Measurements from ENCODE around the gene OR10A2.
"Not testable (repeated sequence)": the region's sequence is repeated elsewhere in the genome, so short reads cannot be mapped to it uniquely, and the experiment has no call there.

Gene OR10A2

DNA sequence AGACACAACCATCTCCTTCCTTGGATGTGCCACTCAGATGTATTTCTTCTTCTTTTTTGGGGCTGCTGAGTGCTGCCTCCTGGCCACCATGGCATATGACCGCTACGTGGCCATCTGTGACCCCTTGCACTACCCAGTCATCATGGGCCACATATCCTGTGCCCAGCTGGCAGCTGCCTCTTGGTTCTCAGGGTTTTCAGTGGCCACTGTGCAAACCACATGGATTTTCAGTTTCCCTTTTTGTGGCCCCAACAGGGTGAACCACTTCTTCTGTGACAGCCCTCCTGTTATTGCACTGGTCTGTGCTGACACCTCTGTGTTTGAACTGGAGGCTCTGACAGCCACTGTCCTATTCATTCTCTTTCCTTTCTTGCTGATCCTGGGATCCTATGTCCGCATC lies 14.1 kb downstream of the OR10A2 start:
- Histone ChIP-seq H3K27me3 (ENCODE audit: insufficient read depth, low read depth) (no peaks in the 10 kb centered on the region), H3K4me1 (ENCODE audit: low read depth, poor library complexity, severe bottlenecking) (peaks cover 7% of the 10 kb centered on the region), H3K79me2 (ENCODE audit: insufficient read depth, low read depth) (no peaks in the 10 kb centered on the region), H3K9ac (no peak overlapping the region), H3K4me3 (IDR thresholded peaks at IDR 0.05; ENCODE audit: insufficient read depth, low read depth, low read length) (no peak overlapping the region), H2AFZ (ENCODE audit: low read depth) (no peak overlapping the region), H3K36me3 (ENCODE audit: insufficient read depth) (no peaks in the 10 kb centered on the region), H3K27ac (no peak overlapping the region), H4K20me1 (ENCODE audit: insufficient read depth) (no peaks in the 10 kb centered on the region), H3K4me2 (0 out of 2 replicates have a peak overlapping the region, but pooled peaks have one; percentile 3)
- TF ChIP-seq, protein P1, sequence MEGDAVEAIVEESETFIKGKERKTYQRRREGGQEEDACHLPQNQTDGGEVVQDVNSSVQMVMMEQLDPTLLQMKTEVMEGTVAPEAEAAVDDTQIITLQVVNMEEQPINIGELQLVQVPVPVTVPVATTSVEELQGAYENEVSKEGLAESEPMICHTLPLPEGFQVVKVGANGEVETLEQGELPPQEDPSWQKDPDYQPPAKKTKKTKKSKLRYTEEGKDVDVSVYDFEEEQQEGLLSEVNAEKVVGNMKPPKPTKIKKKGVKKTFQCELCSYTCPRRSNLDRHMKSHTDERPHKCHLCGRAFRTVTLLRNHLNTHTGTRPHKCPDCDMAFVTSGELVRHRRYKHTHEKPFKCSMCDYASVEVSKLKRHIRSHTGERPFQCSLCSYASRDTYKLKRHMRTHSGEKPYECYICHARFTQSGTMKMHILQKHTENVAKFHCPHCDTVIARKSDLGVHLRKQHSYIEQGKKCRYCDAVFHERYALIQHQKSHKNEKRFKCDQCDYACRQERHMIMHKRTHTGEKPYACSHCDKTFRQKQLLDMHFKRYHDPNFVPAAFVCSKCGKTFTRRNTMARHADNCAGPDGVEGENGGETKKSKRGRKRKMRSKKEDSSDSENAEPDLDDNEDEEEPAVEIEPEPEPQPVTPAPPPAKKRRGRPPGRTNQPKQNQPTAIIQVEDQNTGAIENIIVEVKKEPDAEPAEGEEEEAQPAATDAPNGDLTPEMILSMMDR (conservative IDR thresholded peaks at IDR 0.05; ENCODE audit: low read depth, low read length), result no peak

DNA sequence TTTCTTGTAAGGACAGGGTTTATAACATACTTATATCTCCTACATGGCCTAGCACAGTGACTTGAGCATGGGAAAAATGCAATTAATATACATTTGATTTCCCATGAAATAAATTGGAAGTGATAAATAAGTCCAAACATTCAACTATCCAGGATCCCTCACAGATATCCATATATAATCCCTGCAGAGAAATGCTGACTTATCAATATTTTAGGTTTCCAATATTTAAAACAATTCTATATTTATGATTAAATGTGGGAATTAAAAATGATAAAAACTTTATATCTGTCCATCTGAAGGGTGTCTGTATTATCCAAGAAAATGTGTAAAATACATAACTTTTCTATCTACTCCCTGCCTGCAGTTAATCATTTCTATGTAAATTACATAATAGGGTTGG lies 19.9 kb downstream of the OR10A2 start:
- H3K9ac ChIP-seq, result no peak overlapping the region
- no peaks in the 10 kb centered on the region for H4K20me1 ChIP-seq (ENCODE audit: insufficient read depth)
- H3K36me3 ChIP-seq (ENCODE audit: insufficient read depth), result no peaks in the 10 kb centered on the region
- no peaks in the 10 kb centered on the region for H3K79me2 ChIP-seq (ENCODE audit: insufficient read depth, low read depth)
- no peak overlapping the region for H3K4me3 ChIP-seq (IDR thresholded peaks at IDR 0.05; ENCODE audit: insufficient read depth, low read depth, low read length)
- no peak overlapping the region for H3K4me2 ChIP-seq
- TF ChIP-seq, protein P1 (conservative IDR thresholded peaks at IDR 0.05; ENCODE audit: low read depth, low read length), result no peak
- no peaks in the 10 kb centered on the region for H3K4me1 ChIP-seq (ENCODE audit: low read depth, poor library complexity, severe bottlenecking)
- H3K27me3 ChIP-seq (ENCODE audit: insufficient read depth, low read depth), result no peaks in the 10 kb centered on the region
- no peak overlapping the region for H2AFZ ChIP-seq (ENCODE audit: low read depth)
- no peak overlapping the region for H3K27ac ChIP-seq

DNA sequence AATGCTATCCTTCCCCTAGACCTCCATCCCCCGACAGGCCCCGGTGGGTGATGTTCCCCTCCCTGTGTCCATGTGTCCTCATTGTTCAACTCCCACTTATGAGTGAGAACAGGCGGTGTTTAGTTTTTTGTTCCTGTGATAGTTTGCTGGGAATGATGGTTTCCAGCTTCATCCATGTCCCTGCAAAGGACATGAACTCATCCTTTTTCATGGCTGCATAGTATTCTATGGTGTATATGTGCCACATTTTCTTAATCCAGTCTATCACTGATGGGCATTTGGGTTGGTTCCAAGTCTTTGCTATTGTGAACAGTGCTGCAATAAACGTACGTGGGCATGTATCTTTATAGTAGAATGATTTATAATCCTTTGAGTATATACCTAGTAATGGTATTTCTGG lies 24.9 kb downstream of the OR10A2 start:
- H4K20me1 ChIP-seq (ENCODE audit: insufficient read depth); H2AFZ ChIP-seq (ENCODE audit: low read depth); H3K4me1 ChIP-seq (ENCODE audit: low read depth, poor library complexity, severe bottlenecking); H3K27me3 ChIP-seq (ENCODE audit: insufficient read depth, low read depth); H3K4me2 ChIP-seq; H3K9ac ChIP-seq; H3K36me3 ChIP-seq (ENCODE audit: insufficient read depth); H3K79me2 ChIP-seq (ENCODE audit: insufficient read depth, low read depth); H3K4me3 ChIP-seq (IDR thresholded peaks at IDR 0.05; ENCODE audit: insufficient read depth, low read depth, low read length); H3K27ac ChIP-seq: not testable (repeated sequence)

DNA sequence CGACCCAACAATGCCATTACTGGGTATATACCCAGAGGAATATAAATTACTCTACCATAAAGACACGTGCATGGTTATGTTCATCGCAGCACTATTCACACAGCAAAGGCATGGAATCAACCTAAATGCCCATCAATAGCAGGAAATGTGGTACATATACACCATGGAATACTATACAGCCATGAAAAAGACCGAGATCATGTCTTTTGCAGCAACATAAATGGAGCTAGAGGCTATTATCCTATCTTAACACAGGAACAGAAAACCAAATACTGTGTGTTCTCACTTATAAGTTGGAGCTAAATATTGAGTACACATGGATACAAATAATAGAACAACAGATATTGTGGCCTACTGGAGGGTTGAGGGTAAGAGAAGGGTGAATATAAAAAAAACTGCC lies 26.0 kb downstream of the OR10A2 start:
- Histone ChIP-seq H3K27ac (no peak overlapping the region), H3K4me2 (no peak overlapping the region), H3K4me3 (IDR thresholded peaks at IDR 0.05; ENCODE audit: insufficient read depth, low read depth, low read length) (no peak overlapping the region), H2AFZ (ENCODE audit: low read depth) (no peak overlapping the region), H3K9ac (no peak overlapping the region), H3K36me3 (ENCODE audit: insufficient read depth) (no peaks in the 10 kb centered on the region), H4K20me1 (ENCODE audit: insufficient read depth) (no peaks in the 10 kb centered on the region), H3K79me2 (ENCODE audit: insufficient read depth, low read depth) (no peaks in the 10 kb centered on the region), H3K4me1 (ENCODE audit: low read depth, poor library complexity, severe bottlenecking) (no peaks in the 10 kb centered on the region), H3K27me3 (ENCODE audit: insufficient read depth, low read depth) (no peaks in the 10 kb centered on the region)
- TF ChIP-seq, protein P1 (conservative IDR thresholded peaks at IDR 0.05; ENCODE audit: low read depth, low read length), result no peak

DNA sequence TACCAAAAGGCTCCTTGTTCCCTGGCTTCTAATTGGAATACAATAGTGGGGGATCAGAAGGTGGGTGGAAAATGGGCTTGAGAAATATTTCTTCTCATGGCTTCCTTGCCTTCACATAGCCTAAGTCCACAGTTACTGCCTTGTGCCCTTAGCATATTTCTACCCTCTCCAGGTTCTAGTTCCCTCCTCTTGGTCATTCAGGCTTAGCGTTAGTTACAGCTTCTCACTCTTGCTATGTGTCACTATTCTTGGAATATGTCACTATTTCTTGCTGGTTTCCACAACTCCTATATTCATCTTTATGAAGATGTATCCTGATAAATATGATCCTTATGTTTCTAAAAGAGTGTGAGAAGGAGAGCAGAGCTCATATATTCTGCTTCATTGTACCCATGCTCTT lies 27.0 kb downstream of the OR10A2 start:
- Histone ChIP-seq H2AFZ (ENCODE audit: low read depth) (no peak overlapping the region), H3K27me3 (ENCODE audit: insufficient read depth, low read depth) (no peaks in the 10 kb centered on the region), H3K9ac (no peak overlapping the region), H3K27ac (no peak overlapping the region), H3K4me1 (ENCODE audit: low read depth, poor library complexity, severe bottlenecking) (no peaks in the 10 kb centered on the region), H3K79me2 (ENCODE audit: insufficient read depth, low read depth) (no peaks in the 10 kb centered on the region), H3K4me2 (no peak overlapping the region), H3K36me3 (ENCODE audit: insufficient read depth) (no peaks in the 10 kb centered on the region), H4K20me1 (ENCODE audit: insufficient read depth) (no peaks in the 10 kb centered on the region), H3K4me3 (IDR thresholded peaks at IDR 0.05; ENCODE audit: insufficient read depth, low read depth, low read length) (no peak overlapping the region)
- TF ChIP-seq, protein P1 (conservative IDR thresholded peaks at IDR 0.05; ENCODE audit: low read depth, low read length), result no peak

Data from KMS-11 (cell line).